OCI-LY7 (cell line): ENCODE measurements around the gene PSMB11. TPM values are rescaled to one million over a fixed set of nuclear protein-coding genes. Genes with fewer than 3 reads are reported as not detected.
"Not testable (repeated sequence)": the region's sequence is repeated elsewhere in the genome, so short reads cannot be mapped to it uniquely, and the experiment has no call there.

Source experiments
- BruUV-seq: library from RNA; stranded (reverse); fragments of 400-500 nt; replicated peaks from 2 replicates; lab custom pipeline; 2021; lab: Mats Ljungman, UMichigan
- CTCF ChIA-PET: fragments of 300-600 bp; sonication (Branson Sonifier 250); formaldehyde crosslinking; loops from one replicate; lab custom pipeline; 2022; ENCODE audit warnings: antibody characterized with exemption; ENCODE audit not compliant: unreplicated experiment; lab: Charles Lee
- POLR2A ChIA-PET: fragments of 300-600 bp; sonication (Branson Sonifier 250); formaldehyde crosslinking; loops from one replicate; lab custom pipeline; 2022; ENCODE audit warnings: antibody characterized with exemption; lab: Charles Lee
- DNase-seq: peaks from one replicate; pipeline ENCODE4 v3.0.0-alpha.2; 2015; ENCODE audit warnings: low spot score
- H2AFZ ChIP-seq: fragments of 200-600 bp; sonication (generic), shearing (Covaris generic); 2 replicates; pipeline ENCODE4 v1.6.1; 2014; ENCODE audit warnings: mild to moderate bottlenecking, antibody characterized with exemption, low read length, moderate library complexity
- H3K27ac ChIP-seq: fragments of 200-600 bp; sonication (generic); 2 replicates; pipeline ENCODE4 v1.5.1; 2014; ENCODE audit warnings: mixed run types, low read depth, mild to moderate bottlenecking, moderate library complexity, low read length, inconsistent platforms; ENCODE audit not compliant: poor library complexity, severe bottlenecking
- H3K36me3 ChIP-seq: fragments of 200-600 bp; sonication (generic); 2 replicates; pipeline ENCODE4 v1.6.1; 2014; ENCODE audit warnings: mild to moderate bottlenecking, antibody characterized with exemption, low read length, moderate library complexity, mixed read lengths; ENCODE audit not compliant: insufficient read depth
- H3K4me1 ChIP-seq: fragments of 200-600 bp; sonication (generic); 2 replicates; pipeline ENCODE4 v1.5.1; 2014; ENCODE audit warnings: mild to moderate bottlenecking, low read length; ENCODE audit not compliant: insufficient read depth, poor library complexity, severe bottlenecking
- H3K4me2 ChIP-seq: fragments of 200-600 bp; sonication (generic); 2 replicates; pipeline ENCODE4 v1.6.1; 2014; ENCODE audit warnings: mild to moderate bottlenecking, low read length
- H3K4me3 ChIP-seq: fragments of 200-600 bp; sonication (generic); 2 replicates; pipeline ENCODE4 v1.5.1; 2014; ENCODE audit warnings: mild to moderate bottlenecking, low read depth, low read length; ENCODE audit not compliant: poor library complexity, severe bottlenecking
- H3K79me2 ChIP-seq: fragments of 200-600 bp; sonication (generic); 2 replicates; pipeline ENCODE4 v1.6.1; 2016; ENCODE audit warnings: low read depth, mild to moderate bottlenecking, low read length, moderate library complexity, mixed read lengths; ENCODE audit not compliant: insufficient read depth
- H3K9me2 ChIP-seq: fragments of 200-600 bp; sonication (generic); 2 replicates; pipeline ENCODE4 v1.6.1; 2016; ENCODE audit warnings: mild to moderate bottlenecking, low read length, mixed read lengths; ENCODE audit not compliant: insufficient read depth
- H3K9me3 ChIP-seq: fragments of 200-600 bp; sonication (generic); 2 replicates; pipeline ENCODE4 v1.6.1; 2014; ENCODE audit warnings: mild to moderate bottlenecking, mixed run types, low read length, mixed read lengths
- H4K20me1 ChIP-seq: fragments of 200-600 bp; sonication (generic); 2 replicates; pipeline ENCODE4 v1.6.1; 2014; ENCODE audit warnings: mild to moderate bottlenecking, antibody characterized with exemption, low read length, moderate library complexity, mixed read lengths; ENCODE audit not compliant: insufficient read depth
- CTCF ChIP-seq: fragments of 200-600 bp; sonication (generic); conservative IDR thresholded peaks from 2 replicates; pipeline ENCODE4 v1.5.1; 2014; ENCODE audit warnings: mild to moderate bottlenecking, antibody characterized with exemption, low read length, moderate library complexity, mixed read lengths
- EZH2phosphoT487 ChIP-seq: fragments of 200-600 bp; sonication (generic); IDR thresholded peaks from 2 replicates; pipeline ENCODE4 v1.6.1; 2018; ENCODE audit warnings: low read depth, borderline replicate concordance, mild to moderate bottlenecking, mixed run types, antibody characterized with exemption, low read length, moderate library complexity, mixed read lengths
- intact Hi-C: fragments of 100-400 bp; cut with micrococcal nuclease; formaldehyde crosslinking; loops from one replicate; pipeline ENCODE4 v1.10.0; 2022; ENCODE audit not compliant: unreplicated experiment
- total RNA-seq, 2 experiments: library from RNA; depleted of rRNA in 1 of 2; stranded (reverse); fragments of >200 nt in 1 of 2; shearing (Covaris generic) in 1 of 2; gene quantifications; 2 replicates each; pipeline ENCODE4 v1.2.3, GENCODE V29; 2014 to 2022

Gene PSMB11
- total RNA-seq, 2 experiments from 2014 or later = not detected

GRCh38 chr14:23013054-23013748 is 28.8 kb upstream of the PSMB11 start:
- Histone ChIP-seq H3K79me2 (peaks cover 11% of the 10 kb centered on the region; the same call in 1 of the 2 replicates), H3K4me1 (peaks cover 20% of the 10 kb centered on the region), H3K4me3 (no peak overlapping the region), H4K20me1 (no peaks in the 10 kb centered on the region), H3K9me3 (no peaks in the 10 kb centered on the region), H3K27ac (no peak overlapping the region), H3K36me3 (no peaks in the 10 kb centered on the region), H3K9me2 (no peaks in the 10 kb centered on the region), H2AFZ (peak overlapping the region; percentile 10; the same call in 1 of the 2 replicates), H3K4me2 (no peak overlapping the region)
- no peak for DNase-seq
- CTCF ChIA-PET = interaction anchor here (1.5 kb wide), 1 partner anchor 27 kb away, joined by 3 read pairs; no protein-coding TSS in a partner anchor
- intact Hi-C loops = no loop called here
- TF ChIP-seq CTCF (no peak), EZH2phosphoT487 (no peak)
- POLR2A ChIA-PET = interaction anchor here (0.8 kb wide), 1 partner anchor 447 kb away, joined by 4 read pairs; no protein-coding TSS in a partner anchor
- BruUV-seq = no TSS peak

GRCh38 chr14:23013749-23014054 is 28.3 kb upstream of the PSMB11 start:
- intact Hi-C loops = not testable (repeated sequence)

GRCh38 chr14:23015618-23016017 is 26.4 kb upstream of the PSMB11 start:
- POLR2A ChIA-PET = interaction anchor here (1.7 to 2.6 kb wide), 2 partner anchors 9 kb away, joined by 5 to 8 read pairs; no protein-coding TSS in a partner anchor
- no peaks in the 10 kb centered on the region for H4K20me1 ChIP-seq
- H3K9me2 ChIP-seq = no peaks in the 10 kb centered on the region
- BruUV-seq = no TSS peak
- peaks cover under 1% of the 10 kb centered on the region for H3K4me1 ChIP-seq
- H3K27ac ChIP-seq = no peak overlapping the region
- no peak overlapping the region for H2AFZ ChIP-seq
- TF ChIP-seq EZH2phosphoT487 (no peak), CTCF (no peak)
- DNase-seq = no peak
- intact Hi-C loops = no loop called here
- no peak overlapping the region for H3K4me3 ChIP-seq
- no peaks in the 10 kb centered on the region for H3K9me3 ChIP-seq
- no peaks in the 10 kb centered on the region for H3K36me3 ChIP-seq
- no peaks in the 10 kb centered on the region for H3K79me2 ChIP-seq
- CTCF ChIA-PET = interaction anchor here (1.6 kb wide), 1 partner anchor 9 kb away, joined by 4 read pairs; no protein-coding TSS in a partner anchor
- H3K4me2 ChIP-seq = no peak overlapping the region

More at GRCh38 chr14:23013749-23014054, 28.3 kb upstream of the PSMB11 start:
- H3K4me1 ChIP-seq = peaks cover 15% of the 10 kb centered on the region
- CTCF ChIA-PET, H3K79me2 ChIP-seq, H3K36me3 ChIP-seq, H3K9me3 ChIP-seq, H4K20me1 ChIP-seq, H3K9me2 ChIP-seq, H3K4me2 ChIP-seq, H3K4me3 ChIP-seq, DNase-seq, BruUV-seq, H2AFZ ChIP-seq, H3K27ac ChIP-seq: not testable (repeated sequence)
- POLR2A ChIA-PET = interaction anchor here (0.8 kb wide), 1 partner anchor 448 kb away, joined by 4 read pairs; no protein-coding TSS in a partner anchor
